Vagina (tissue), 2 donors: ENCODE data around the gene CEP120. TPM values are rescaled to one million over a fixed set of nuclear protein-coding genes. Genes with fewer than 3 reads are reported as not detected.

ENCODE experiments used
- DNase-seq, 2 donors: peaks; one replicate each; pipeline ENCODE4 v3.0.0-alpha.2; 2017; ENCODE audit errors: extremely low spot score in 2 of 2
- H3K27ac ChIP-seq: fragments of 200-600 bp; sonication (generic); one replicate; pipeline ENCODE4 v1.5.1; 2019
- H3K27me3 ChIP-seq: fragments of 200-600 bp; sonication (generic); one replicate; pipeline ENCODE4 v1.5.1; 2019
- H3K36me3 ChIP-seq, 2 donors: fragments of 200-600 bp; sonication (generic); one replicate each; pipeline ENCODE4 v1.5.1; 2017 to 2019
- H3K4me1 ChIP-seq: fragments of 200-600 bp; sonication (generic); one replicate; pipeline ENCODE4 v1.5.1; 2019
- H3K4me3 ChIP-seq, 2 donors: fragments of 200-600 bp; sonication (generic); 1 replicate in 1 of 2; 2 replicates in 1 of 2; pipeline ENCODE4 v1.5.1; 2016 to 2019
- H3K9me3 ChIP-seq: fragments of 200-600 bp; sonication (generic); one replicate; pipeline ENCODE4 v1.5.1; 2019
- CTCF ChIP-seq, 3 experiments: fragments of 450-650 bp in 2 of 3; fragments of 200-600 bp in 1 of 3; sonication (generic) in 1 of 3; IDR thresholded peaks; one replicate each; pipeline ENCODE4 v1.5.1; 2017 to 2019; ENCODE audit warnings: antibody characterized with exemption in 3 of 3, mild to moderate bottlenecking in 2 of 3, moderate library complexity in 2 of 3
- POLR2A ChIP-seq, 2 donors: fragments of 450-650 bp; IDR thresholded peaks; one replicate each; pipeline ENCODE4 v1.6.1; 2017; ENCODE audit warnings: antibody characterized with exemption in 2 of 2, mild to moderate bottlenecking in 2 of 2, moderate library complexity in 2 of 2
- POLR2AphosphoS5 ChIP-seq, 2 donors: sonication (generic); formaldehyde crosslinking; IDR thresholded peaks; one replicate each; pipeline ENCODE4 v1.9.0; 2017; ENCODE audit warnings: antibody characterized with exemption in 2 of 2, mild to moderate bottlenecking in 2 of 2, low read depth in 1 of 2; ENCODE audit not compliant: insufficient read depth in 1 of 2
- intact Hi-C: fragments of 100-400 bp; cut with DNase I; formaldehyde crosslinking; loops from one replicate; pipeline ENCODE4 v1.15.1; 2023
- total RNA-seq: library from RNA; depleted of rRNA; stranded (reverse); fragments of >200 nt; gene quantifications from one replicate; pipeline ENCODE4 v1.2.3, GENCODE V29; 2016

The CEP120 gene
- total RNA-seq, 1 donor from 2014 or later, result 16.9 TPM

- Histone ChIP-seq H3K27ac (no peak overlapping the region), H3K36me3 (no peaks in the 10 kb centered on the region), H3K27me3 (no peaks in the 10 kb centered on the region), H3K4me1 (peaks cover 13% of the 10 kb centered on the region), H3K9me3 (no peaks in the 10 kb centered on the region), H3K4me3 (no peak overlapping the region)
- TF ChIP-seq CTCF (IDR thresholded peaks at IDR 0.05) (no peak), POLR2AphosphoS5 (IDR thresholded peaks at IDR 0.05; ENCODE audit: insufficient read depth in 1 of 2, low read depth in 1 of 2) (peak; percentile 23 to 91), POLR2A (IDR thresholded peaks at IDR 0.05) (no peak)
- intact Hi-C loops, result no loop called here
- no peak for DNase-seq
These were observed 6.8 kb upstream of the CEP120 start for GRCh38 chr5:123429993-123430392.

- Histone ChIP-seq H3K4me3 (no peak overlapping the region), H3K27ac (no peak overlapping the region)
- no peak for TF ChIP-seq CTCF (IDR thresholded peaks at IDR 0.05)
- no peak for TF ChIP-seq POLR2A (IDR thresholded peaks at IDR 0.05)
- no peak for TF ChIP-seq POLR2AphosphoS5 (IDR thresholded peaks at IDR 0.05; ENCODE audit: insufficient read depth in 1 of 2, low read depth in 1 of 2)
These were observed 6.2 kb upstream of the CEP120 start for GRCh38 chr5:123429221-123429954.

GRCh38 chr5:123428521-123429220, 5.5 kb upstream of the CEP120 start:
- intact Hi-C loops, result no loop called here
- TF ChIP-seq POLR2AphosphoS5 (IDR thresholded peaks at IDR 0.05; ENCODE audit: insufficient read depth in 1 of 2, low read depth in 1 of 2), result no peak
- TF ChIP-seq POLR2A (IDR thresholded peaks at IDR 0.05), result no peak
- TF ChIP-seq CTCF (IDR thresholded peaks at IDR 0.05), result no peak

More at GRCh38 chr5:123429221-123429954, 6.2 kb upstream of the CEP120 start:
- intact Hi-C loops, result no loop called here
- no peaks in the 10 kb centered on the region for H3K9me3 ChIP-seq
- peaks cover 13% of the 10 kb centered on the region for H3K4me1 ChIP-seq
- H3K36me3 ChIP-seq, result no peaks in the 10 kb centered on the region
- H3K27me3 ChIP-seq, result no peaks in the 10 kb centered on the region
- no peak for DNase-seq

DNA sequence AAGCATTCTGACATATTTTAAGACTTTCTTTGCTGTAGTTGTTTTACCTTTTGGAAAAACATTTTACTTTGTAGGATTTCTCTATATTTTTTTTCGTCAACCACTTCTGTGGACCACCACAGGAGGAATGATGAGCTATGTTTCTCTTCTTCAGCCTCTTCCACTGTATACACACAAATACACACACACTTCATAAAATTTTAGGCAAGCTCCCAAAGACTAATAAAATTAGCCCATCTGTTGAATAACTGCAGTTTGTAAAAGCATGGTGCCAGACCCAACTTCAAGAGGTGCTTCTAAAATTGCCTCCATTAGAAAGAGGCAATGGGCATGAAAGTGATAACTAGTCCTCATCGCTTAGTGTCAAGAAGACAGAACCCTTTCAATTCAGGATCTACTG, 4.1 kb upstream of the CEP120 start:
- no peak for DNase-seq
- no peaks in the 10 kb centered on the region for H3K27me3 ChIP-seq
- no peaks in the 10 kb centered on the region for H3K9me3 ChIP-seq
- no peak for TF ChIP-seq CTCF (IDR thresholded peaks at IDR 0.05)
- H3K27ac ChIP-seq, result no peak overlapping the region
- peaks cover 21% of the 10 kb centered on the region for H3K4me1 ChIP-seq
- H3K36me3 ChIP-seq, result no peaks in the 10 kb centered on the region
- intact Hi-C loops, result no loop called here
- H3K4me3 ChIP-seq, result no peak overlapping the region

More at GRCh38 chr5:123428521-123429220, 5.5 kb upstream of the CEP120 start:
- Histone ChIP-seq H3K27me3 (no peaks in the 10 kb centered on the region), H3K27ac (no peak overlapping the region), H3K36me3 (no peaks in the 10 kb centered on the region), H3K4me3 (no peak overlapping the region), H3K4me1 (peaks cover 18% of the 10 kb centered on the region), H3K9me3 (no peaks in the 10 kb centered on the region)
- DNase-seq, result no peak

GRCh38 chr5:123425431-123425830, 2.2 kb upstream of the CEP120 start:
- no peaks in the 10 kb centered on the region for H3K27me3 ChIP-seq
- TF ChIP-seq POLR2A (IDR thresholded peaks at IDR 0.05) (no peak), POLR2AphosphoS5 (IDR thresholded peaks at IDR 0.05; ENCODE audit: insufficient read depth in 1 of 2, low read depth in 1 of 2) (no peak)
- H3K9me3 ChIP-seq, result no peaks in the 10 kb centered on the region
- intact Hi-C loops, result no loop called here
- H3K36me3 ChIP-seq, result no peaks in the 10 kb centered on the region
- no peak overlapping the region for H3K4me3 ChIP-seq
- H3K27ac ChIP-seq, result no peak overlapping the region
- H3K4me1 ChIP-seq, result peaks cover 39% of the 10 kb centered on the region
- no peak for DNase-seq
